B cell (primary cell): ENCODE data around the gene SEL1L. TPM values are rescaled to one million over a fixed set of nuclear protein-coding genes. Genes with fewer than 3 reads are reported as not detected.

Source experiments
- ATAC-seq: fragments of 200-7000 bp; cut with Tn5 transposase; one replicate; pipeline ENCODE4 v1.10.0; 2021; ENCODE audit warnings: low read depth, mild to moderate bottlenecking, moderate number of reproducible peaks, moderate library complexity
- CTCF ChIA-PET: fragments of 350-600 bp; sonication (Branson Sonifier 250); formaldehyde crosslinking; loops from one replicate; lab custom pipeline; 2021; ENCODE audit warnings: antibody characterized with exemption, inconsistent platforms; lab: Charles Lee
- POLR2A ChIA-PET: fragments of 350-600 bp; sonication (Branson Sonifier 250); formaldehyde crosslinking; loops from one replicate; lab custom pipeline; 2021; ENCODE audit warnings: antibody characterized with exemption; lab: Charles Lee
- DNase-seq: peaks from one replicate; pipeline ENCODE4 v3.0.0; 2013
- H2AFZ ChIP-seq: 2 replicates; pipeline ENCODE4 v1.6.1; 2012; ENCODE audit warnings: mild to moderate bottlenecking, low read depth, low read length; ENCODE audit not compliant: insufficient read depth, poor library complexity, severe bottlenecking
- H3K27ac ChIP-seq, 2 donors: 1 replicate in 1 of 2; 2 replicates in 1 of 2; pipeline ENCODE4 v1.5.1; 2012 to 2013; ENCODE audit warnings: low read length in 2 of 2, mild to moderate bottlenecking in 2 of 2, moderate library complexity in 1 of 2
- H3K27me3 ChIP-seq, 4 experiments: fragments of 200-600 bp in 1 of 4; sonication (generic) in 1 of 4; replicated peaks in 1 of 4; 1 replicate in 2 of 4; 2 replicates in 2 of 4; pipeline versions ENCODE4 v1.6.1 to v1.7.0; 2013 to 2016; ENCODE audit warnings: low read length in 3 of 4, mild to moderate bottlenecking in 2 of 4, mixed read lengths in 1 of 4, moderate library complexity in 1 of 4; ENCODE audit not compliant: insufficient read depth in 4 of 4, control insufficient read depth in 3 of 4; ENCODE audit errors: control extremely low read depth in 1 of 4
- H3K36me3 ChIP-seq, 2 experiments: replicated peaks in 1 of 2; 1 replicate in 1 of 2; 2 replicates in 1 of 2; pipeline versions ENCODE4 v1.6.1 to v1.7.1; 2013; ENCODE audit warnings: low read length in 1 of 2; ENCODE audit not compliant: insufficient read depth in 2 of 2, control insufficient read depth in 1 of 2; ENCODE audit errors: control extremely low read depth in 1 of 2, extremely low read depth in 1 of 2
- H3K4me1 ChIP-seq, 2 donors: fragments of 200-600 bp in 1 of 2; sonication (generic) in 1 of 2; 1 replicate in 1 of 2; 2 replicates in 1 of 2; pipeline versions ENCODE4 v1.5.1 to v1.6.1; 2013 to 2017; ENCODE audit warnings: low read length in 2 of 2; ENCODE audit not compliant: control insufficient read depth in 2 of 2, insufficient read depth in 2 of 2
- H3K4me2 ChIP-seq: replicated peaks from 2 replicates; pipeline ENCODE3; 2012; ENCODE audit warnings: mild to moderate bottlenecking, low read depth, low read length; ENCODE audit not compliant: poor library complexity, severe bottlenecking
- H3K4me3 ChIP-seq, 5 experiments: fragments of 200-600 bp in 1 of 5; sonication (generic) in 1 of 5; 1 replicate in 3 of 5; 2 replicates in 2 of 5; pipeline versions ENCODE4 v1.5.1 to v1.7.0; 2011 to 2016; ENCODE audit warnings: low read length in 4 of 5, mild to moderate bottlenecking in 4 of 5, low read depth in 2 of 5, control low read depth in 1 of 5, moderate library complexity in 1 of 5; ENCODE audit not compliant: insufficient read depth in 1 of 5; ENCODE audit errors: control extremely low read depth in 1 of 5, extremely low read depth in 1 of 5
- H3K79me2 ChIP-seq: fragments of 200-600 bp; sonication (generic); one replicate; pipeline ENCODE4 v1.6.0; 2016; ENCODE audit warnings: low read length; ENCODE audit not compliant: control insufficient read depth, insufficient read depth
- H3K9ac ChIP-seq: fragments of 200-600 bp; sonication (generic); 2 replicates; pipeline ENCODE4 v1.6.1; 2017; ENCODE audit warnings: mild to moderate bottlenecking, low read length, moderate library complexity
- H3K9me3 ChIP-seq, 3 donors: one replicate each; pipeline versions ENCODE4 v1.6.1 to v1.7.1; 2013; ENCODE audit warnings: low read length in 2 of 3; ENCODE audit not compliant: control insufficient read depth in 2 of 3, insufficient read depth in 1 of 3; ENCODE audit errors: control extremely low read depth in 1 of 3
- H4K20me1 ChIP-seq: 2 replicates; pipeline ENCODE4 v1.6.0; 2012; ENCODE audit warnings: mild to moderate bottlenecking, low read length; ENCODE audit not compliant: insufficient read depth, control insufficient read depth, poor library complexity, severe bottlenecking
- H3K27ac Mint-ChIP-seq: one replicate; pipeline ENCODE4 v1.8.0; 2021; ENCODE audit warnings: mixed read lengths
- H3K27me3 Mint-ChIP-seq: one replicate; pipeline ENCODE4 v1.8.0; 2021; ENCODE audit warnings: mixed read lengths
- H3K4me1 Mint-ChIP-seq: one replicate; pipeline ENCODE4 v1.8.0; 2021; ENCODE audit warnings: mixed read lengths
- H3K4me3 Mint-ChIP-seq: one replicate; pipeline ENCODE4 v1.8.0; 2021; ENCODE audit warnings: mixed read lengths
- H3K9me3 Mint-ChIP-seq: one replicate; pipeline ENCODE4 v1.8.0; 2022; ENCODE audit warnings: mixed read lengths; ENCODE audit not compliant: insufficient read depth
- CTCF ChIP-seq: fragments of 200-600 bp; IDR thresholded peaks from one replicate; pipeline ENCODE4 v1.8.0; 2022; ENCODE audit warnings: antibody characterized with exemption, mild to moderate bottlenecking
- EZH2 ChIP-seq: IDR thresholded peaks from 2 replicates; pipeline ENCODE4 v1.6.1; 2012; ENCODE audit warnings: borderline replicate concordance, low read depth, mild to moderate bottlenecking, moderate library complexity, low read length; ENCODE audit not compliant: insufficient read depth, poor library complexity, severe bottlenecking
- WGBS: methylation state at CpG from one replicate; pipeline ENCODE4 v1.1.5; 2013; ENCODE audit warnings: missing lambda C conversion rate; ENCODE audit not compliant: insufficient coverage; 5-methylcytosine and 5-hydroxymethylcytosine counted together
- intact Hi-C: fragments of 100-400 bp; cut with micrococcal nuclease; formaldehyde crosslinking; loops from one replicate; pipeline ENCODE4 v1.10.0; 2022
- polyA plus RNA-seq: library from polyadenylated mRNA; depleted of rRNA; stranded (reverse); fragments of >200 nt; gene quantifications from 2 replicates; pipeline ENCODE4 v1.2.3, GENCODE V29; 2012
- total RNA-seq, 2 donors: library from RNA; stranded (reverse); fragments of 120-200 nt in 1 of 2; gene quantifications; 1 replicate in 1 of 2; 2 replicates in 1 of 2; pipeline versions ENCODE4 v1.2.3 to v1.2.4, GENCODE V29; 2013 to 2022

Gene SEL1L
- total and polyA plus RNA-seq, 2 donors (not counting 1 experiment from before 2014, with no cell fraction given): 7.3 to 50.0 TPM

DNA sequence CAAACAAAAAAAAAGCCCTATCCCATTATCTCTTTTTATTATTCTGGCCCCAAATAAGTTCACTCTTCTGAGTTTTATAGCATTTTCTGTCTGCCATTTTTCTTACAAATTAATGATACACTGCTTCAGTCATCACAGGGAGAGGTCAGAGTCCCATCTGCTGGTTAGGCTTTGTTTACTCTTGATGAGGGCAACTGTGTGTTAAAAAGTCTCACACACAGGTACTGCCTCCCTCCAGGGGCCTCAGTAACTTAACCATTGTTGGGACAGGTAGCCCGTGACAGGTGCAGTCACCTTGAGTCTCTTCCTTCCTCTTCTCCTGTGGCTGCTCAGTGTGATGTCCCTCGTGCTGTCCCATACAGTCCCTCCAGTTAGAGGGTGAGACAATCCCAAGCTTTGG, 45.5 kb upstream of the SEL1L start:
- intact Hi-C loops: no loop called here
- POLR2A ChIA-PET: no interaction called here

DNA sequence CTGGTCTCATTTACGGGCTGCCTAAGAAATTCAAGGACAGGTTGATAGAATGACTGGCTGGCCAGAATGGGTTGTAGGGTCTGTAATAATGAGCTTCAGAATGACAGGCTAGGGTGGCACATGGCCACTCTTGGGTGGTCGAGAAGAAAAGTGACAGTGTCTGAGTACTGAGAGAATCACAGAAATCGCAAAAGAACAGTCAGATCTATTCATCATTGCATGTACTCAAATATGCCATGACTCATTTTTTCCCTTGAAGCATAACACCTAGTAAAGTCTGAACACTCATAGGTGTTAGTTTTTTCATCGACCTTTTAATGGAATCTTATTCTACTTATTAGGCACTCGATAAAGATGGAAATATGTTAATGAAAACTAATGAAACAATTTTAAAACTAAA, 37.8 kb upstream of the SEL1L start:
- H3K27ac Mint-ChIP-seq: no peak overlapping the region
- H3K9ac ChIP-seq: no peak overlapping the region
- no peak overlapping the region for H3K4me3 Mint-ChIP-seq

More for the DNA sequence above, 45.5 kb upstream of the SEL1L start:
- CTCF ChIA-PET: no interaction called here
- Histone ChIP-seq H3K4me2 (no peak overlapping the region), H3K36me3 (no peaks in the 10 kb centered on the region), H3K27me3 (peaks cover 0 to 6% (median 1%) of the 10 kb centered on the region in 4 experiments), H3K27ac (no peak overlapping the region), H3K9me3 (no peaks in the 10 kb centered on the region), H3K4me1 (no peaks in the 10 kb centered on the region), H3K4me3 (no peak overlapping the region), H4K20me1 (no peaks in the 10 kb centered on the region), H3K79me2 (no peaks in the 10 kb centered on the region), H2AFZ (no peak overlapping the region), H3K9ac (no peak overlapping the region)
- 100% methylated on average over 1 of the region's 2 CpGs for whole genome bisulfite sequencing
- DNase-seq: no peak
- H3K27ac Mint-ChIP-seq: no peak overlapping the region
- no peak for ATAC-seq
- H3K9me3 Mint-ChIP-seq: peaks cover 3% of the 10 kb centered on the region
- H3K27me3 Mint-ChIP-seq: peaks cover 11% of the 10 kb centered on the region
- H3K4me1 Mint-ChIP-seq: no peaks in the 10 kb centered on the region
- no peak for TF ChIP-seq CTCF
- TF ChIP-seq EZH2: no peak
- H3K4me3 Mint-ChIP-seq: no peak overlapping the region

More for the DNA sequence above, 37.8 kb upstream of the SEL1L start:
- ChIA-PET POLR2A (no interaction called here), CTCF (no interaction called here)
- Histone ChIP-seq H2AFZ (no peak overlapping the region), H3K4me1 (no peaks in the 10 kb centered on the region), H3K27ac (no peak overlapping the region), H3K4me3 (no peak overlapping the region), H3K79me2 (no peaks in the 10 kb centered on the region), H3K9me3 (no peaks in the 10 kb centered on the region), H3K27me3 (peaks cover 0 to 4% (median 0%) of the 10 kb centered on the region in 4 experiments), H3K4me2 (no peak overlapping the region), H4K20me1 (no peaks in the 10 kb centered on the region), H3K36me3 (no peaks in the 10 kb centered on the region)
- Mint-ChIP-seq H3K9me3 (no peaks in the 10 kb centered on the region), H3K4me1 (no peaks in the 10 kb centered on the region), H3K27me3 (peaks cover 10% of the 10 kb centered on the region)
- TF ChIP-seq CTCF (no peak), EZH2 (no peak)
- 80% methylated on average over 1 of the region's 5 CpGs for WGBS
- intact Hi-C loops: no loop called here
- no peak for ATAC-seq
- no peak for DNase-seq
